ENCODE results near the gene VEGFA. TPM values are rescaled to one million over a fixed set of nuclear protein-coding genes. Genes with fewer than 3 reads are reported as not detected.

VEGFA gene
- total and polyA plus RNA-seq, 2 experiments from 2014 or later = 10.7 to 241 TPM

- H3K9me3 ChIP-seq (ENCODE audit: low read depth) = no peaks in the 10 kb centered on the region
- DNase-seq = no peak
- no peaks in the 10 kb centered on the region for H3K9me2 ChIP-seq (ENCODE audit: insufficient read depth)
- no peak overlapping the region for H3K4me3 ChIP-seq
- no peaks in the 10 kb centered on the region for H3K36me3 ChIP-seq (ENCODE audit: low read depth)
- in situ Hi-C loops (cut with MboI) = no loop called here
- H3K27ac ChIP-seq = no peak overlapping the region
- H4K20me1 ChIP-seq (ENCODE audit: insufficient read depth) = no peaks in the 10 kb centered on the region
- no peaks in the 10 kb centered on the region for H3K4me1 ChIP-seq (ENCODE audit: insufficient read depth)
- no peaks in the 10 kb centered on the region for H3K79me2 ChIP-seq (ENCODE audit: insufficient read depth)
- H3F3A ChIP-seq (ENCODE audit: insufficient read depth) = peaks cover 18% of the 10 kb centered on the region
- H3K27me3 ChIP-seq (replicated peaks; ENCODE audit: insufficient read depth) = no peaks in the 10 kb centered on the region
- H3K4me2 ChIP-seq (ENCODE audit: unreplicated experiment) = no peak overlapping the region
- H3K9ac ChIP-seq = no peak overlapping the region
- H2AFZ ChIP-seq = no peak overlapping the region
- WGBS, 2 experiments (ENCODE audit: low coverage in 1 of 2, low lambda C conversion rate in 2 of 2, missing lambda C conversion rate in 2 of 2) = 78 to 79% methylated on average over 11 of the region's 11 CpGs
- TF ChIP-seq EZH2 (IDR thresholded peaks at IDR 0.05; ENCODE audit: insufficient read depth, poor library complexity, severe bottlenecking) (no peak), EZH2phosphoT487 (IDR thresholded peaks at IDR 0.05; ENCODE audit: insufficient read depth, low read depth) (no peak)
Measured at GRCh38 chr6:43791745-43792422, 21.9 kb downstream of the VEGFA start.

- 69 to 71% methylated on average over 5 of the region's 5 CpGs for WGBS, 2 experiments (ENCODE audit: low coverage in 1 of 2, low lambda C conversion rate in 2 of 2, missing lambda C conversion rate in 2 of 2)
- Histone ChIP-seq H3K9ac (no peak overlapping the region), H3K27me3 (replicated peaks; ENCODE audit: insufficient read depth) (no peaks in the 10 kb centered on the region), H3F3A (ENCODE audit: insufficient read depth) (peaks cover 13% of the 10 kb centered on the region), H3K9me2 (ENCODE audit: insufficient read depth) (no peaks in the 10 kb centered on the region), H4K20me1 (ENCODE audit: insufficient read depth) (no peaks in the 10 kb centered on the region), H3K4me3 (no peak overlapping the region), H3K4me1 (ENCODE audit: insufficient read depth) (peaks cover 1% of the 10 kb centered on the region; the same call in 1 of the 2 replicates), H2AFZ (no peak overlapping the region), H3K27ac (no peak overlapping the region), H3K9me3 (ENCODE audit: low read depth) (no peaks in the 10 kb centered on the region), H3K79me2 (ENCODE audit: insufficient read depth) (no peaks in the 10 kb centered on the region), H3K4me2 (ENCODE audit: unreplicated experiment) (no peak overlapping the region), H3K36me3 (ENCODE audit: low read depth) (no peaks in the 10 kb centered on the region)
- in situ Hi-C loops (cut with MboI) = no loop called here
- no peak for DNase-seq
- TF ChIP-seq EZH2phosphoT487 (IDR thresholded peaks at IDR 0.05; ENCODE audit: insufficient read depth, low read depth) (no peak), EZH2 (IDR thresholded peaks at IDR 0.05; ENCODE audit: insufficient read depth, poor library complexity, severe bottlenecking) (no peak)
Measured at GRCh38 chr6:43793154-43793874, 23.3 kb downstream of the VEGFA start.

- Histone ChIP-seq H3K4me3 (no peak overlapping the region), H4K20me1 (ENCODE audit: insufficient read depth) (no peaks in the 10 kb centered on the region), H3K9me2 (ENCODE audit: insufficient read depth) (no peaks in the 10 kb centered on the region), H3K36me3 (ENCODE audit: low read depth) (no peaks in the 10 kb centered on the region), H3K9ac (no peak overlapping the region), H2AFZ (no peak overlapping the region), H3K9me3 (ENCODE audit: low read depth) (no peaks in the 10 kb centered on the region), H3K4me2 (ENCODE audit: unreplicated experiment) (no peak overlapping the region), H3K27ac (no peak overlapping the region), H3K4me1 (ENCODE audit: insufficient read depth) (peaks cover 5% of the 10 kb centered on the region), H3K79me2 (ENCODE audit: insufficient read depth) (no peaks in the 10 kb centered on the region), H3F3A (ENCODE audit: insufficient read depth) (peaks cover 8% of the 10 kb centered on the region), H3K27me3 (replicated peaks; ENCODE audit: insufficient read depth) (no peaks in the 10 kb centered on the region)
- TF ChIP-seq EZH2 (IDR thresholded peaks at IDR 0.05; ENCODE audit: insufficient read depth, poor library complexity, severe bottlenecking) = no peak
- TF ChIP-seq EZH2phosphoT487 (IDR thresholded peaks at IDR 0.05; ENCODE audit: insufficient read depth, low read depth) = no peak
- in situ Hi-C loops (cut with MboI) = no loop called here
- no peak for DNase-seq
- 70 to 79% methylated on average over 9 of the region's 9 CpGs for WGBS, 2 experiments (ENCODE audit: low coverage in 1 of 2, low lambda C conversion rate in 2 of 2, missing lambda C conversion rate in 2 of 2)
Measured at GRCh38 chr6:43793875-43794242, 23.8 kb downstream of the VEGFA start.

- in situ Hi-C loops (cut with MboI) = no loop called here
- no peaks in the 10 kb centered on the region for H3K79me2 ChIP-seq (ENCODE audit: insufficient read depth)
- no peaks in the 10 kb centered on the region for H3K27me3 ChIP-seq (replicated peaks; ENCODE audit: insufficient read depth)
- H3K4me3 ChIP-seq = no peak overlapping the region
- no peaks in the 10 kb centered on the region for H3K9me3 ChIP-seq (ENCODE audit: low read depth)
- WGBS, 2 experiments (ENCODE audit: low coverage in 1 of 2, low lambda C conversion rate in 2 of 2, missing lambda C conversion rate in 2 of 2) = 86 to 89% methylated on average over 1 to 8 of the region's 8 CpGs
- TF ChIP-seq EZH2phosphoT487 (IDR thresholded peaks at IDR 0.05; ENCODE audit: insufficient read depth, low read depth) = no peak
- TF ChIP-seq EZH2 (IDR thresholded peaks at IDR 0.05; ENCODE audit: insufficient read depth, poor library complexity, severe bottlenecking) = no peak
- H3F3A ChIP-seq (ENCODE audit: insufficient read depth) = no peaks in the 10 kb centered on the region
- peaks cover 5% of the 10 kb centered on the region for H3K4me1 ChIP-seq (ENCODE audit: insufficient read depth)
- no peaks in the 10 kb centered on the region for H3K36me3 ChIP-seq (ENCODE audit: low read depth)
- no peak overlapping the region for H3K27ac ChIP-seq
- no peaks in the 10 kb centered on the region for H4K20me1 ChIP-seq (ENCODE audit: insufficient read depth)
- no peak overlapping the region for H3K4me2 ChIP-seq (ENCODE audit: unreplicated experiment)
- H3K9ac ChIP-seq = no peak overlapping the region
- no peak for DNase-seq
- no peak overlapping the region for H2AFZ ChIP-seq
- H3K9me2 ChIP-seq (ENCODE audit: insufficient read depth) = no peaks in the 10 kb centered on the region
Measured at GRCh38 chr6:43795421-43795820, 25.4 kb downstream of the VEGFA start.

Measured in GM23248 (cell line).